Uterus (tissue), 2 donors: Measurements from ENCODE around the gene GRIK2.

ENCODE experiments used
- POLR2A ChIP-seq, 2 donors: fragments of 450-650 bp; IDR thresholded peaks; one replicate each; pipeline ENCODE4 v1.6.1; 2016; ENCODE audit warnings: antibody characterized with exemption in 2 of 2, mild to moderate bottlenecking in 1 of 2, moderate library complexity in 1 of 2
- TF ChIP-seq, protein P1 (sequence below), 4 experiments: fragments of 200-600 bp in 2 of 4; fragments of 450-650 bp in 2 of 4; sonication (generic) in 2 of 4; IDR thresholded peaks; one replicate each; pipeline ENCODE4 v1.5.1; 2016 to 2019; ENCODE audit warnings: antibody characterized with exemption in 4 of 4, mild to moderate bottlenecking in 2 of 4, moderate library complexity in 1 of 4

DNA sequence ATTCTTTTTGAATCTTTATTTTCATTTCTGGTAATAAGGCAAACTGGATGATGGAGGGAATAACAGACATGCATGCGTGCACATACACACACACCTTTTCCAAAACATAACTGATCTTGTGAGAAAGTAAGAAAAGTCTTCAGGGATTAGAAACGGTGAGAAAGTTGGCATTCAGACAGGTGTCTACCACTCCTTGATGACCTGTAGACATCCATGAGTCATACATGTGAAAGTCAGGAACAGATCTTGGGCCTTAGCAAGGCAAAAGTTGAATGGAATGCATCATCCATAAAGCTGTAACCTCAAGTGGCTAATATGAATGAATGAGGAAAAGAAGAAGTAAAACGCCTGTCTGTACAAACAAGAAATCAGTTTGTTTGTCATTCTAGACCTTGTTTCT, 97.3 kb downstream of the GRIK2 start:
- TF ChIP-seq, protein P1, sequence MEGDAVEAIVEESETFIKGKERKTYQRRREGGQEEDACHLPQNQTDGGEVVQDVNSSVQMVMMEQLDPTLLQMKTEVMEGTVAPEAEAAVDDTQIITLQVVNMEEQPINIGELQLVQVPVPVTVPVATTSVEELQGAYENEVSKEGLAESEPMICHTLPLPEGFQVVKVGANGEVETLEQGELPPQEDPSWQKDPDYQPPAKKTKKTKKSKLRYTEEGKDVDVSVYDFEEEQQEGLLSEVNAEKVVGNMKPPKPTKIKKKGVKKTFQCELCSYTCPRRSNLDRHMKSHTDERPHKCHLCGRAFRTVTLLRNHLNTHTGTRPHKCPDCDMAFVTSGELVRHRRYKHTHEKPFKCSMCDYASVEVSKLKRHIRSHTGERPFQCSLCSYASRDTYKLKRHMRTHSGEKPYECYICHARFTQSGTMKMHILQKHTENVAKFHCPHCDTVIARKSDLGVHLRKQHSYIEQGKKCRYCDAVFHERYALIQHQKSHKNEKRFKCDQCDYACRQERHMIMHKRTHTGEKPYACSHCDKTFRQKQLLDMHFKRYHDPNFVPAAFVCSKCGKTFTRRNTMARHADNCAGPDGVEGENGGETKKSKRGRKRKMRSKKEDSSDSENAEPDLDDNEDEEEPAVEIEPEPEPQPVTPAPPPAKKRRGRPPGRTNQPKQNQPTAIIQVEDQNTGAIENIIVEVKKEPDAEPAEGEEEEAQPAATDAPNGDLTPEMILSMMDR (IDR thresholded peaks at IDR 0.05) = no peak
- no peak for TF ChIP-seq POLR2A (IDR thresholded peaks at IDR 0.05)
